Endothelial cell of umbilical vein (primary cell): ENCODE measurements around the gene CLIC1. TPM values are rescaled to one million over a fixed set of nuclear protein-coding genes. Genes with fewer than 3 reads are reported as not detected.

Experiments
- BruUV-seq: library from RNA; stranded (reverse); fragments of 400-500 nt; replicated peaks from 2 replicates; lab custom pipeline; 2021; lab: Mats Ljungman, UMichigan
- CTCF ChIA-PET: fragments of 300-600, 350-600 bp; sonication (Branson Sonifier 250); formaldehyde crosslinking; loops from one replicate; lab custom pipeline; 2021; ENCODE audit warnings: antibody characterized with exemption, inconsistent platforms; lab: Charles Lee
- POLR2A ChIA-PET: fragments of 300-600, 350-600 bp; sonication (Branson Sonifier 250); formaldehyde crosslinking; loops from one replicate; lab custom pipeline; 2021; ENCODE audit warnings: antibody characterized with exemption, inconsistent platforms; lab: Charles Lee
- DNase-seq: peaks from one replicate; pipeline ENCODE4 v3.0.0-alpha.2; 2011; ENCODE audit warnings: low read depth, low spot score
- FAIRE-seq: peaks from 2 replicates; lab custom pipeline; 2011; peaks lifted over from hg19 to GRCh38; lab: Jason Lieb, UNC
- H2AFZ ChIP-seq: 2 replicates; pipeline ENCODE4 v1.6.0; 2012; ENCODE audit warnings: low read depth, low read length, control low read depth, inconsistent platforms
- H3K27ac ChIP-seq: 2 replicates; pipeline ENCODE4 v1.5.1; 2011; ENCODE audit warnings: low read depth, mild to moderate bottlenecking, control low read depth, low read length, moderate library complexity; ENCODE audit not compliant: insufficient read depth
- H3K27me3 ChIP-seq, 2 experiments: 2 replicates each; pipeline versions ENCODE4 v1.6.0 to v1.6.1; 2011; ENCODE audit warnings: low read length in 2 of 2, mixed read lengths in 1 of 2; ENCODE audit not compliant: control insufficient read depth in 2 of 2, insufficient read depth in 2 of 2
- H3K36me3 ChIP-seq, 2 experiments: 2 replicates in 1 of 2; 3 replicates in 1 of 2; pipeline ENCODE4 v1.5.1; 2011; ENCODE audit warnings: low read length in 2 of 2, mild to moderate bottlenecking in 1 of 2, moderate library complexity in 1 of 2; ENCODE audit not compliant: control insufficient read depth in 2 of 2, insufficient read depth in 2 of 2; ENCODE audit errors: extremely low read depth in 1 of 2
- H3K4me1 ChIP-seq: 3 replicates; pipeline ENCODE4 v1.5.1; 2011; ENCODE audit warnings: mild to moderate bottlenecking, low read length; ENCODE audit not compliant: control insufficient read depth, insufficient read depth; ENCODE audit errors: extremely low read depth
- H3K4me2 ChIP-seq: 2 replicates; pipeline ENCODE4 v1.6.1; 2011; ENCODE audit warnings: low read length, control low read depth, mixed read lengths; ENCODE audit not compliant: insufficient read depth
- H3K4me3 ChIP-seq, 3 experiments: fragments of 200-600 bp in 1 of 3; sonication (generic), shearing (Covaris generic) in 1 of 3; replicated peaks in 1 of 3; 2 replicates each; pipeline ENCODE4 v1.5.1; 2011 to 2016; ENCODE audit warnings: control low read depth in 3 of 3, low read length in 3 of 3, mild to moderate bottlenecking in 2 of 3, inconsistent platforms in 1 of 3, low read depth in 1 of 3, moderate library complexity in 1 of 3; ENCODE audit not compliant: insufficient read depth in 1 of 3
- H3K79me2 ChIP-seq: 2 replicates; pipeline ENCODE4 v1.6.0; 2012; ENCODE audit warnings: low read length, inconsistent platforms; ENCODE audit not compliant: control insufficient read depth, insufficient read depth
- H3K9ac ChIP-seq: replicated peaks from 2 replicates; pipeline ENCODE3; 2011; ENCODE audit warnings: low read length, control low read depth; ENCODE audit not compliant: insufficient read depth; ENCODE audit errors: extremely low read depth
- H3K9me1 ChIP-seq: replicated peaks from 3 replicates; pipeline ENCODE4 v1.6.0; 2011; ENCODE audit warnings: mild to moderate bottlenecking, low read length; ENCODE audit not compliant: control insufficient read depth, insufficient read depth; ENCODE audit errors: extremely low read depth
- H3K9me3 ChIP-seq: replicated peaks from 2 replicates; pipeline ENCODE4 v1.5.1; 2012; ENCODE audit warnings: low read length, inconsistent platforms; ENCODE audit not compliant: control insufficient read depth, insufficient read depth
- H4K20me1 ChIP-seq: replicated peaks from 2 replicates; pipeline ENCODE3; 2011; ENCODE audit warnings: mild to moderate bottlenecking, low read length; ENCODE audit not compliant: control insufficient read depth, insufficient read depth; ENCODE audit errors: extremely low read depth
- CTCF ChIP-seq, 2 donors: IDR thresholded peaks; 1 replicate in 1 of 2; 2 replicates in 1 of 2; pipeline ENCODE4 v1.5.1; 2011; ENCODE audit warnings: low read length in 2 of 2, mild to moderate bottlenecking in 2 of 2, moderate library complexity in 2 of 2, control low read depth in 1 of 2, inconsistent platforms in 1 of 2, low read depth in 1 of 2; ENCODE audit not compliant: insufficient read depth in 1 of 2; ENCODE audit errors: extremely low read depth in 1 of 2
- EZH2 ChIP-seq: IDR thresholded peaks from 2 replicates; pipeline ENCODE4 v1.6.1; 2012; ENCODE audit warnings: borderline replicate concordance, low read depth, mild to moderate bottlenecking, moderate library complexity, low read length, inconsistent platforms; ENCODE audit not compliant: severe bottlenecking
- FOS ChIP-seq: IDR thresholded peaks from 2 replicates; pipeline ENCODE4 v1.6.1; 2011; ENCODE audit warnings: mild to moderate bottlenecking, low read length, moderate library complexity, borderline replicate concordance; ENCODE audit not compliant: insufficient read depth
- GATA2 ChIP-seq: IDR thresholded peaks from 2 replicates; pipeline ENCODE4 v1.7.0; 2011; ENCODE audit warnings: low read depth, mild to moderate bottlenecking, moderate library complexity, mixed read lengths, low read length; ENCODE audit not compliant: insufficient read length, insufficient read depth
- JUN ChIP-seq: IDR thresholded peaks from 2 replicates; pipeline ENCODE4 v1.6.1; 2011; ENCODE audit warnings: borderline replicate concordance, low read depth; ENCODE audit not compliant: insufficient read length, insufficient read depth
- MAX ChIP-seq: IDR thresholded peaks from 2 replicates; pipeline ENCODE4 v1.6.1; 2011; ENCODE audit not compliant: insufficient read depth, insufficient read length
- MYC ChIP-seq: IDR thresholded peaks from one replicate; pipeline ENCODE4 v1.6.1; 2011; ENCODE audit warnings: mild to moderate bottlenecking, low read depth, low read length
- POLR2A ChIP-seq: IDR thresholded peaks from 2 replicates; pipeline ENCODE4 v1.6.1; 2012; ENCODE audit warnings: low read depth, mild to moderate bottlenecking, control low read depth, low read length
- POLR2AphosphoS5 ChIP-seq: IDR thresholded peaks from 2 replicates; pipeline ENCODE4 v1.6.1; 2012; ENCODE audit warnings: low read depth, mild to moderate bottlenecking, control low read depth, low read length, moderate library complexity; ENCODE audit not compliant: insufficient read depth
- dilution Hi-C: fragments of 300-500 bp; cut with MboI; formaldehyde crosslinking; loops from one replicate; pipeline ENCODE4 v1.15.0; 2019; ENCODE audit warnings: low sequenced_read_pairs; ENCODE audit not compliant: extremely low pct_ligation_motif_present
- intact Hi-C: fragments of 100-400 bp; cut with micrococcal nuclease; formaldehyde crosslinking; loops from one replicate; pipeline ENCODE4 v1.10.0; 2022
- polyA plus RNA-seq, 4 experiments: library from polyadenylated mRNA; depleted of rRNA in 3 of 4; stranded (reverse) in 3 of 4; unstranded in 1 of 4; fragments of >200 nt; gene quantifications; 2 replicates each; pipeline versions ENCODE4 v1.2.1 to v1.2.3, GENCODE V29; 2011 to 2012; ENCODE audit warnings: missing spikeins in 1 of 4
- total RNA-seq: library from RNA; stranded (reverse); gene quantifications from 2 replicates; pipeline ENCODE4 v1.2.3, GENCODE V29; 2021

Gene CLIC1
- total and polyA plus RNA-seq, 2 donors (not counting 3 experiments of a cell fraction or from before 2014, with no cell fraction given) = 543 to 578 TPM

- Histone ChIP-seq H3K9me1 (no peaks in the 10 kb centered on the region), H3K79me2 (peaks cover under 1% of the 10 kb centered on the region), H2AFZ (no peak overlapping the region), H3K4me3 (no peak overlapping the region), H3K4me1 (no peaks in the 10 kb centered on the region), H3K36me3 (peaks cover 8 to 42% of the 10 kb centered on the region in 2 experiments), H3K27me3 (no peaks in the 10 kb centered on the region), H3K9ac (no peak overlapping the region), H4K20me1 (no peaks in the 10 kb centered on the region), H3K27ac (no peak overlapping the region), H3K9me3 (no peaks in the 10 kb centered on the region), H3K4me2 (no peak overlapping the region)
- CTCF ChIA-PET = interaction anchor here (1.3 to 1.8 kb wide), 2 partner anchors 14 to 55 kb away, joined by 3 to 7 read pairs; partner anchors contain the start of gene DDAH2
- intact Hi-C loops (no loop called here), dilution Hi-C loops (no loop called here)
- FAIRE-seq (no peak), DNase-seq (no peak)
- TF ChIP-seq JUN (no peak), POLR2A (no peak)
- BruUV-seq = no TSS peak
- POLR2A ChIA-PET = no interaction called here
Measured at GRCh38 chr6:31784098-31784925, 48.0 kb upstream of the CLIC1 start.

- Histone ChIP-seq H3K27ac (no peak overlapping the region), H3K4me3 (no peak overlapping the region), H3K9ac (no peak overlapping the region), H3K79me2 (no peaks in the 10 kb centered on the region), H3K4me1 (no peaks in the 10 kb centered on the region), H3K27me3 (no peaks in the 10 kb centered on the region), H3K36me3 (peaks cover 8 to 46% of the 10 kb centered on the region in 2 experiments), H4K20me1 (no peaks in the 10 kb centered on the region), H2AFZ (no peak overlapping the region), H3K9me3 (no peaks in the 10 kb centered on the region), H3K4me2 (no peak overlapping the region), H3K9me1 (no peaks in the 10 kb centered on the region)
- DNase-seq (no peak), FAIRE-seq (no peak)
- ChIA-PET POLR2A (no interaction called here), CTCF (interaction anchor here (0.6 to 1.1 kb wide), 2 partner anchors 9 to 24 kb away, joined by 3 read pairs; partner anchors contain the start of gene LSM2)
- intact Hi-C loops (no loop called here), dilution Hi-C loops (no loop called here)
- no peak for TF ChIP-seq CTCF (IDR thresholded peaks at IDR 0.05; ENCODE audit: extremely low read depth in 1 of 2, insufficient read depth in 1 of 2, low read depth in 1 of 2, low read length in 2 of 2)
- no peak for TF ChIP-seq MAX
- no peak for TF ChIP-seq GATA2
- no peak for TF ChIP-seq EZH2
- no peak for TF ChIP-seq MYC
- no peak for TF ChIP-seq JUN
- TF ChIP-seq FOS = no peak
- TF ChIP-seq POLR2A = no peak
- no peak for TF ChIP-seq POLR2AphosphoS5
- BruUV-seq = no TSS peak
Measured at GRCh38 chr6:31782126-31782855, 46.0 kb upstream of the CLIC1 start.
